ENCODE measurements around the gene CDK5RAP3. TPM values are rescaled to one million over a fixed set of nuclear protein-coding genes. Genes with fewer than 3 reads are reported as not detected.

The CDK5RAP3 gene
- total and polyA plus RNA-seq, 2 of the 13 experiments (the other 11 are each of a cell fraction or from before 2014, with no cell fraction given): 128 to 154 TPM

GRCh38 chr17:47970725-47971499 lies at the start of gene CDK5RAP3 (continued):
- no peak for TF ChIP-seq ZBTB46 (CRISPR knock-in tag; IDR thresholded peaks at IDR 0.05; ENCODE audit: borderline replicate concordance)
- peak; percentile 92 for TF ChIP-seq SMAD9 (CRISPR knock-in tag; IDR thresholded peaks at IDR 0.05)
- TF ChIP-seq MAZ (IDR thresholded peaks at IDR 0.05; ENCODE audit: borderline replicate concordance, low read depth, low read length): peak; percentile 96
- peak; percentile 96 for TF ChIP-seq MAZ (CRISPR knock-in tag; IDR thresholded peaks at IDR 0.05; ENCODE audit: low read depth)
- TF ChIP-seq ZNF354B (CRISPR knock-in tag; IDR thresholded peaks at IDR 0.05): peak; percentile 74
- no peak for TF ChIP-seq MTA1 (CRISPR knock-in tag; IDR thresholded peaks at IDR 0.05; ENCODE audit: borderline replicate concordance)
- TF ChIP-seq CREB1 (IDR thresholded peaks at IDR 0.05): peak; percentile 85
- peak; percentile 89 for TF ChIP-seq CREB1 (CRISPR knock-in tag; IDR thresholded peaks at IDR 0.05)
- TF ChIP-seq ZFYVE20 (CRISPR knock-in tag; IDR thresholded peaks at IDR 0.05; ENCODE audit: borderline replicate concordance, low read depth): peak; percentile 99
- peak; percentile 90 for TF ChIP-seq MIER3 (CRISPR knock-in tag; IDR thresholded peaks at IDR 0.05; ENCODE audit: borderline replicate concordance)
- peak; percentile 26; the same call in 1 of the 2 replicates for TF ChIP-seq ZNF362 (CRISPR knock-in tag; IDR thresholded peaks at IDR 0.05; ENCODE audit: borderline replicate concordance)
- TF ChIP-seq IKZF5 (CRISPR knock-in tag; IDR thresholded peaks at IDR 0.05): peak; percentile 89
- TF ChIP-seq ZNF704 (CRISPR knock-in tag; IDR thresholded peaks at IDR 0.05; ENCODE audit: borderline replicate concordance): peak; percentile 95; the same call in 1 of the 2 replicates
- no peak for TF ChIP-seq FOXA1 (IDR thresholded peaks at IDR 0.05)
- TF ChIP-seq FOXA1 (CRISPR knock-in tag; IDR thresholded peaks at IDR 0.05): no peak
- TF ChIP-seq E2F2 (CRISPR knock-in tag; IDR thresholded peaks at IDR 0.05; ENCODE audit: borderline replicate concordance): peak; percentile 82; the same call in 1 of the 2 replicates
- TF ChIP-seq TEF (CRISPR knock-in tag; IDR thresholded peaks at IDR 0.05): no peak
- no peak for TF ChIP-seq PAF1 (CRISPR knock-in tag; IDR thresholded peaks at IDR 0.05)
- TF ChIP-seq NR2F6 (IDR thresholded peaks at IDR 0.05): no peak
- TF ChIP-seq NR2F6 (CRISPR knock-in tag; IDR thresholded peaks at IDR 0.05): peak; percentile 60
